GM19463 (cell line): ENCODE measurements around the gene G3BP2.
A peak's percentile ranks its signal among the peaks of the same experiment; 100 is the strongest.
"Not testable (repeated sequence)": the region's sequence is repeated elsewhere in the genome, so short reads cannot be mapped to it uniquely, and the experiment has no call there.

Source experiments
- ATAC-seq: cut with Tn5 transposase; IDR thresholded peaks from one replicate; pipeline ENCODE4 v1.9.1; 2021; ENCODE audit warnings: mild to moderate bottlenecking, moderate library complexity; ENCODE audit not compliant: unreplicated experiment

G3BP2 gene

DNA sequence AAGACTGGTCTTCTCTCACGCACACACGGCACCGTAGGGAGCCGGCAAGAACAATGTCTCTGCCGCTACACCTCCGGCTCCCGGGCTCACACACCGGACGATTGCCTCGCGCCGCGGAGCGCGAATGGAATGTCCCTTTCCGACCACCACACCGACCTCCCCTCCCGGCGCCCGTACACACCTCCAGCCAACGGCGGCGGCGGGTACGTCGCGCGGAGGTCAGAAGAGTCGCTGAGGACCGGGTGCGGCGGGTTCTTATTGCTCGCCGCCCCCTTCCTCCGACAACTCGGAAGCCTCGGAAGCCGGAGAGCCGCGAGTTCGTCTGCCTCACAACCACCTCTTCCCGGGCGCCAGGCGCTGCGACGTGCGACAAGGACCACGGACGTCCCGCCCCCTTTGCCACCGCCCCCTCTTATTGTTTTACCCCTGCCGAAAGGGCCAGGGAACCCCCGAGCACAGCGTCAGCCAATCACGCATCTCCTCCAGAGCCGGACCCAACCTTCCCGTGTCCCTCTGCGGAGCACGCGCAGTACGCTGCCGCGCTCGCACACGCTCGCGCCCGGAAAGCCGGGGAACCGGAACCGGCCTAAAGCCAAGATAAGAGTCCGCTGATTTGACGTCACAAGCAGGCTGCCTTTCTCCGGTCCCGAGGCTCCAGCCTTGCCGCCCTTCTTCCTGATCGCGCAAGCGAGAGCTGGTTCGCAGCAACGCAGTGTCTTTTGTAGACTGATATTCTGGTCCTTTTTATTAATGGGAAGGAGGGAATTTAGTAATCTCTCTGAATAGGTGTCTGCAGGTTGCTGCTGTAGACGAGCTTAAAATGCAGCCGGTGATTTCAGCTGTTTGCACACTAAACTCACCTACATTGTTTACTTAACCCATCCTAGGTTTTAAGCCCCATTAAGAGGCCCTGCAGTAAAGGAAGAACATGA, at the start of gene G3BP2:
TSS of gene G3BP2 (minus strand) at position 385 of the 932 bp plus-strand sequence. CDS start 11,386 bp downstream, outside the sequence.
- peak; percentile 93 for ATAC-seq

DNA sequence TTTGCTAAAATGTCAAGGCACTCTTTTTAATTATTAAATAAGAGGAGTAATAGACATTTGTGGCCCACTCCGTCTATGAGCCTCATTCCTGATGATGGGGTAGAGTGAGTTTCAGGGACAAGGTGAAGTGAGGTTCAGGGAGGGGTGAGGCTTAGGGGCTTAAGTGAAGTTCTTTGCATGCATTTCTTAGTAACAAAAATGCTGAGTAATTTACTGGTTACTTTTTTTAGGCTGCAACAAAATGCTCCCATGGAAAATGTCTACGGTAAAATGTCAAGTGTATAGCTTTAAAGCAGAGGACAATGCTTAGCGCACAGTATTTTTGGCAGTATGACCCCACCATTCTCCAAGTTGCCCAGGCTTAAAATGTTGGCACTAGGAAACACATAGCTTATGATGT, 49.2 kb upstream of the G3BP2 start:
- no peak for ATAC-seq

GRCh38 chr4:75718529-75718928, 45.3 kb upstream of the G3BP2 start:
- ATAC-seq, result no peak

GRCh38 chr4:75717408-75717807, 44.2 kb upstream of the G3BP2 start:
- no peak for ATAC-seq

DNA sequence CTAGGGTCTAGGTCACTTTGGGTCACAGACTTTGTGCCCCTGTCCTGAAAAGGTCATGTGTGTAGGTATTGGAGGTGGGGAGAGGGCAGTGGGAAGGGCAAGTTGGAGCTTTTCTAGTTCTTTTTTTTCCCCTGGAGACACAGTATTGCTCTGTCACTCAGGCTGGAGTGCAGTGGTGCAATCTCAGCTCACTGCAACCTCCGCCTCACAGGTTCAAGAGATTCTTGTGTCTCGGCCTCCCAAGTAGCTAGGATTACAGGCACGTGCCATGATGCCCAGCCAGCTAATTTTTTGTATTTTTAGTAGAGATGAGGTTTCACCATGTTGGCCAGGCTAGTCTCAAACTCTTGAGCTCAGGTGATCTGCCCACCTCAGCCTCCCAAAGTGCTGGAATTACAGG, 42.8 kb upstream of the G3BP2 start:
- not testable (repeated sequence) for ATAC-seq

GRCh38 chr4:75715105-75715799, 42.0 kb upstream of the G3BP2 start:
- no peak for ATAC-seq

DNA sequence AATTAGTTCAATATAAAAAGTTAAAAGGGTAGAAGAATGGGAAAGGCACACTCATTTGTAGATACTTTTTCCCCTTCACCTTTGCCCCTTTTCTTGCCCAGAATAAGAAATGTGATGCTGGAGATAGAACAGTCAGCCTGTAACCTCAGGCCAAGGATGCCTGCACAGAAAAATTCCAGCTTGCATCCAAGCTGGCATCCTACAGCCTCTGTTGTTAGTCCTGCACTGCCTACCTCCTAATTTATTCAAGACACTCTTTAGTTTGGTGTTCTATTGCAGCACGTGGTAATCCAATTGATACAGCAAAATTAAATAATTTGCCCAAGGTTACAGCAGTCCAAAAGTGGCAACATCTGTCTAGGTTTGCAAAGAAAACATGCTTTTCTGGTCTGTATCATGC, 41.5 kb upstream of the G3BP2 start:
- ATAC-seq, result no peak

DNA sequence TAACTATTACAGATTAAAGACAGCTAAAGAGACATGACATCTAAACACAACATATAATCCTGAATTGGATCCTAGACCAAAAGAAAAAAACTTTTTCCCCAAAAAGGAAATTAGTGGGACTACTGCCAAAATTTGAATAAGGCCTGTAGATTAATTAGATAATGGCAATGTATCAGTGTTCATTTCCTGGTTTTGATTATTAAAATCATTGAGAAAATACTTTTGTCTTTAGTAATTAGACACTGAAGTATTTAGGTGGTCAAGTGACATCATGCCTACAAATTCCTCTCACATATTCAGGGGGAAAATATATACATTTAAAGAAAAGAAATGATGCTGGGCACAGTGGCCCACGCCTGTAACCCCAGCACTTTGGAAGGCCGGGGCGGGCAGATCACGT, 40.8 kb upstream of the G3BP2 start:
- ATAC-seq, result no peak

GRCh38 chr4:75710246-75710645, 37.0 kb upstream of the G3BP2 start:
- ATAC-seq, result no peak

- ATAC-seq, result peak; percentile 71
Observed at GRCh38 chr4:75708218-75708691, 35.0 kb upstream of the G3BP2 start.

- no peak for ATAC-seq
Observed at GRCh38 chr4:75705198-75705977, 32.2 kb upstream of the G3BP2 start.

GRCh38 chr4:75702919-75703411, 29.8 kb upstream of the G3BP2 start:
- ATAC-seq, result no peak

- no peak for ATAC-seq
Observed at GRCh38 chr4:75699299-75699698, 26.1 kb upstream of the G3BP2 start.

DNA sequence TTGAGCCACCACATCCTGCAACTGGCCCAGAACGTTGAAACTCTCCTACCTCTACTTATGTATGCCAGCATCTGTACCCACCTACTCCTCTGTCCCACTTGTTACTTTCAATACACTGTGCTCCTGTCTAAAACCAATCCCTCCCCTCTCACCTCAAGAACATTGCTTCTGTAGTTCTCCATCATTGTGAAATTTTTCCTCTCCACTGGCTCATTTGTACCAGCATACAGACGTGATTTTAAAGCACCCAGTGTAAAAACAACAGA, 25.7 kb upstream of the G3BP2 start:
- peak; percentile 41 for ATAC-seq

GRCh38 chr4:75698162-75698962, 25.2 kb upstream of the G3BP2 start:
- ATAC-seq, result peak; percentile 94

GRCh38 chr4:75696581-75696980, 23.4 kb upstream of the G3BP2 start:
- ATAC-seq, result no peak

- ATAC-seq, result no peak
Observed at GRCh38 chr4:75696071-75696470, 22.9 kb upstream of the G3BP2 start.

- not testable (repeated sequence) for ATAC-seq
Observed at GRCh38 chr4:75692066-75692465, 18.9 kb upstream of the G3BP2 start.

- ATAC-seq, result not testable (repeated sequence)
Observed at GRCh38 chr4:75687125-75687524, 13.9 kb upstream of the G3BP2 start.

DNA sequence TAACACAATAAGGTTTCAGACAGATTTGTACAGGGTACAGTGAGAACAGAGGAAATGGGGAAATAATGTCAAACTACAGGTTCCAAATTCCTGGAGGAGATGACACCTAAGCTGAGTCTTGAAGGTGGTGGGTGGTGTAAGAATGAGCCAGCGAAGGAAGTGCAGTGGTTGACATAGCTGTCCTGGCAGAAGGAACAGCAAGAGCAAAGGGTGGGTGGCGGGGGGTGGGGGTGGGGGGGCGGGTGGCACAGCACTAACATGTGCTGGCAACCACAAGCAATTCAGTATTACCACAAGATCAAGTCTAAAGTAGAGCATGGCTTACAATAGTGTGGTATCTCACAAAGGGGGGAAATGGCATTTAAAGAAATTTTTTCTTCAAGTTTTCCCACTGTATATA, 13.1 kb upstream of the G3BP2 start:
- no peak for ATAC-seq
